Trophoblast cell (in vitro differentiated cells and primary cell): ENCODE data around the gene MAP1A.

Experiments used
- DNase-seq, 2 donors: peaks; one replicate each; pipeline ENCODE4 v3.0.0-alpha.2; 2016
- H2AFZ ChIP-seq: 2 replicates; pipeline ENCODE4 v1.6.1; 2013; ENCODE audit warnings: low read length, moderate library complexity, mild to moderate bottlenecking; ENCODE audit not compliant: insufficient read depth, poor library complexity
- H2AK5ac ChIP-seq: 2 replicates; pipeline ENCODE4 v1.6.1; 2013; ENCODE audit warnings: mild to moderate bottlenecking, low read length
- H2BK120ac ChIP-seq: 2 replicates; pipeline ENCODE4 v1.6.1; 2013; ENCODE audit warnings: low read length, mild to moderate bottlenecking, moderate library complexity; ENCODE audit not compliant: insufficient read depth, poor library complexity
- H2BK12ac ChIP-seq: 2 replicates; pipeline ENCODE4 v1.6.1; 2013; ENCODE audit warnings: mild to moderate bottlenecking, low read length, moderate library complexity
- H2BK5ac ChIP-seq: 2 replicates; pipeline ENCODE4 v1.6.1; 2013; ENCODE audit warnings: low read length, low read depth, moderate library complexity, mild to moderate bottlenecking; ENCODE audit not compliant: poor library complexity
- H3K14ac ChIP-seq: 2 replicates; pipeline ENCODE4 v1.6.1; 2013; ENCODE audit warnings: mild to moderate bottlenecking, low read length
- H3K18ac ChIP-seq: 2 replicates; pipeline ENCODE4 v1.6.1; 2013; ENCODE audit warnings: mild to moderate bottlenecking, low read length
- H3K23ac ChIP-seq: 2 replicates; pipeline ENCODE4 v1.6.1; 2013; ENCODE audit warnings: low read length
- H3K27ac ChIP-seq: 2 replicates; pipeline ENCODE4 v1.5.1; 2013; ENCODE audit warnings: low read depth, mild to moderate bottlenecking, inconsistent platforms, low read length, moderate library complexity
- H3K27me3 ChIP-seq: 2 replicates; pipeline ENCODE4 v1.6.1; 2013; ENCODE audit warnings: inconsistent platforms, mild to moderate bottlenecking, low read length, moderate library complexity; ENCODE audit not compliant: insufficient read depth
- H3K36me3 ChIP-seq, 2 experiments: 1 replicate in 1 of 2; 2 replicates in 1 of 2; pipeline ENCODE4 v1.6.1; 2013; ENCODE audit warnings: low read length in 2 of 2, mild to moderate bottlenecking in 2 of 2, moderate library complexity in 1 of 2; ENCODE audit not compliant: insufficient read depth in 2 of 2, control insufficient read depth in 1 of 2
- H3K4ac ChIP-seq: 2 replicates; pipeline ENCODE4 v1.6.1; 2013; ENCODE audit warnings: low read depth, mild to moderate bottlenecking, low read length, moderate library complexity
- H3K4me1 ChIP-seq, 2 experiments: 1 replicate in 1 of 2; 2 replicates in 1 of 2; pipeline ENCODE4 v1.6.1; 2013; ENCODE audit warnings: low read length in 2 of 2, mild to moderate bottlenecking in 2 of 2, moderate library complexity in 1 of 2; ENCODE audit not compliant: insufficient read depth in 2 of 2, control insufficient read depth in 1 of 2
- H3K4me2 ChIP-seq: 2 replicates; pipeline ENCODE4 v1.6.1; 2013; ENCODE audit warnings: inconsistent platforms, mild to moderate bottlenecking, low read length, moderate library complexity
- H3K4me3 ChIP-seq: 2 replicates; pipeline ENCODE4 v1.5.1; 2013; ENCODE audit warnings: mild to moderate bottlenecking, low read depth, low read length, inconsistent platforms
- H3K79me1 ChIP-seq: one replicate; pipeline ENCODE4 v1.6.1; 2013; ENCODE audit warnings: low read length
- H3K79me2 ChIP-seq: 2 replicates; pipeline ENCODE4 v1.6.1; 2013; ENCODE audit warnings: low read length, mild to moderate bottlenecking; ENCODE audit not compliant: control insufficient read depth, insufficient read depth, poor library complexity
- H3K9ac ChIP-seq: 2 replicates; pipeline ENCODE4 v1.6.1; 2013; ENCODE audit warnings: mild to moderate bottlenecking, low read length
- H3K9me3 ChIP-seq: 2 replicates; pipeline ENCODE4 v1.6.1; 2013; ENCODE audit warnings: low read depth, mild to moderate bottlenecking, control low read depth, inconsistent platforms, low read length; ENCODE audit not compliant: insufficient read depth
- H4K12ac ChIP-seq: 2 replicates; pipeline ENCODE4 v1.6.1; 2013; ENCODE audit warnings: low read depth, mild to moderate bottlenecking, low read length, moderate library complexity
- H4K8ac ChIP-seq: 2 replicates; pipeline ENCODE4 v1.6.1; 2013; ENCODE audit warnings: low read depth, mild to moderate bottlenecking, low read length, moderate library complexity
- H4K91ac ChIP-seq: one replicate; pipeline ENCODE4 v1.6.1; 2013; ENCODE audit warnings: low read depth, mild to moderate bottlenecking, low read length, moderate library complexity
- WGBS: extraction: QIAGEN DNeasy Blood & Tissue Kit; methylation state at CpG from one replicate; pipeline ENCODE4 v1.1.7; 2013; ENCODE audit warnings: missing lambda C conversion rate; ENCODE audit not compliant: insufficient read length, insufficient coverage; ENCODE audit errors: extremely low coverage; 5-methylcytosine and 5-hydroxymethylcytosine counted together

Gene MAP1A

DNA sequence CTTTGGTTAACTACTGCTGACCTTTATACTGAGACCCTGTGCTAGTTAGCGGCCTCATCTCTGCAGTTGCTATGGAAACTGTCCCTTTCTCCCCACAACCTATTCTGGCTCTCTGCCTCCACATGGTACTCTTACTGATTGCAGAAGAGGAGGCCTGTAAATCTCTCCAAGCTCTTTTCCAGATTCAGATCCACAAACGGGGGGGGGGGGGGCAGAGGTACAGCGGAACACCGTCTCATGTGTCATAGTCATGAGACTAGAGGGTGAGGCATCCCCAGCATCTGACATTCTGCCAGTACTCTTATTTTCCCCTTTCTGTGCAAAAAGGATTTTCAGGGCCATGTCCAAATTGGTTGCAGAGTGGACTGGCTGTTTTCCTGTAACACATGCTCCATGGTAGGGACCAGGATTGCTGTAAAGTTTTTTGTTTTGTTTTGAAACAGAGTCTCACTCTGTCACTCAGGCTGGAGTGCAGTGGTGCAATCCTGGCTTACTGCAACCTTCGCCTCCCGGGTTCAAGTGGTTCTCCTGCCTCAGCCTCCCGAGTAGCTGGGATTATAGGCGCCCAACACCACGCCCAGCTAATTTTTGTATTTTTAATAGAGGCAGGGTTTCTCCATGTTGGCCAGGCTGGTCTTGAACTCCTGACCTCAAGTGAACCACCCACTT, 8.3 kb upstream of the MAP1A start:
- peaks cover 2 to 5% of the 10 kb centered on the region in 2 experiments for H3K4me1 ChIP-seq
- no peaks in the 10 kb centered on the region for H3K79me2 ChIP-seq
- no CpG with 5 or more reads among the region's 9 CpGs for WGBS

GRCh38 chr15:43509660-43510199, 7.7 kb upstream of the MAP1A start:
- Histone ChIP-seq H3K14ac (no peak overlapping the region), H3K79me2 (no peaks in the 10 kb centered on the region), H3K4me2 (peak overlapping the region; percentile 8), H3K23ac (no peak overlapping the region), H3K4me3 (no peak overlapping the region), H3K27ac (no peak overlapping the region), H2BK120ac (no peak overlapping the region), H4K12ac (no peak overlapping the region), H3K9me3 (peaks cover 1% of the 10 kb centered on the region), H4K91ac (no peak overlapping the region), H3K4ac (no peak overlapping the region), H4K8ac (no peak overlapping the region), H3K79me1 (no peaks in the 10 kb centered on the region), H2BK12ac (no peak overlapping the region), H3K9ac (no peak overlapping the region), H2AK5ac (no peak overlapping the region), H2BK5ac (no peak overlapping the region), H3K4me1 (peaks cover 2 to 7% of the 10 kb centered on the region in 2 experiments), H2AFZ (no peak overlapping the region), H3K36me3 (no peaks in the 10 kb centered on the region), H3K27me3 (no peaks in the 10 kb centered on the region), H3K18ac (no peak overlapping the region)
- WGBS = no CpG with 5 or more reads among the region's 8 CpGs
- no peak for DNase-seq

More for the DNA sequence above, 8.3 kb upstream of the MAP1A start:
- no peak overlapping the region for H3K4ac ChIP-seq
- H4K91ac ChIP-seq = no peak overlapping the region
- H2BK12ac ChIP-seq = no peak overlapping the region
- no peak overlapping the region for H4K12ac ChIP-seq
- no peak overlapping the region for H3K14ac ChIP-seq
- H3K4me2 ChIP-seq = no peak overlapping the region
- H3K23ac ChIP-seq = no peak overlapping the region
- DNase-seq = no peak
- no peak overlapping the region for H2AFZ ChIP-seq
- H4K8ac ChIP-seq = no peak overlapping the region
- H3K79me1 ChIP-seq = no peaks in the 10 kb centered on the region
- no peak overlapping the region for H3K27ac ChIP-seq
- H2AK5ac ChIP-seq = no peak overlapping the region
- peaks cover 1% of the 10 kb centered on the region for H3K9me3 ChIP-seq
- no peaks in the 10 kb centered on the region for H3K27me3 ChIP-seq
- no peak overlapping the region for H3K18ac ChIP-seq
- no peak overlapping the region for H2BK120ac ChIP-seq
- H3K36me3 ChIP-seq = no peaks in the 10 kb centered on the region
- no peak overlapping the region for H3K4me3 ChIP-seq
- no peak overlapping the region for H2BK5ac ChIP-seq
- H3K9ac ChIP-seq = no peak overlapping the region

DNA sequence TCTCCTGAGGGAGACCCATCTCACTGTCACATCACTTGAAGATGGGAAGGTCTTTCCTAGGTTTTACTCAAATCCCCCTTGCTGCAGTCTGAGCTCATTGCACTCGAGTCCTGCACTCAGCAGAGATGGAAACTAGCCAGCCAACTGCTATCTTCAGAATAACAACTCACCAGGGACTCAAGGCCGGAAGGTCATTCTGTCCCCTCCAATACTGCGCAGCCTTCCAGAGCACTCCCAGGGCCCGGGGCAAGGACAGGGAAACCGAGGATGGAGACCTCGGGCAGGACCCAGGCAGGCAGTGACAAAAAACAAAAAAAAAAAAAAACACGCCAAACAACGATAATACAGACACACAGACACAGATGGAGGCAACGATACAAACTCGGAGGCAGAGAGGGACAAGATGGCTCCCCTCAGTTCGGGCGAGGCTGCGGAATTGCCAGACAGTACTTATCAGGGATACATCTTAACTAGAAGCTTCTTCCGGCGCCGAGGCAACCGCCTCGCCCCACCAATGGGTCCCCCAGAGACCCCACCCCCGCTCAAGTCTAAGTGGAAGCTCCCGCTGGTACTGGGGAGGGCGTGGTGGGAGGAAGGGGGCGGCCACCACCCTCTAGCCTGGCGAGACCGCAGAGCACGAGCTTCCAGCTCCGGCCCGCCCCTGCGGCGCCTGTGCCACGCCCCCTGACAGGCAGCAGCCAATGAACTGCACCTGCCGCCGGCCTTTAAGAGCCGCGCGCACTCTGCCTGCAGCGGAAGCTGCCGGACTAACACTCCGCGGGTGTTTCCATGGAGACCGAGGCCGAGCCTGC, 7.0 kb upstream of the MAP1A start:
- Histone ChIP-seq H4K91ac (peak overlapping the region; percentile 23), H3K18ac (no peak overlapping the region), H3K9ac (no peak overlapping the region), H3K14ac (no peak overlapping the region), H3K4me1 (peaks cover 2 to 7% of the 10 kb centered on the region in 2 experiments), H2BK12ac (no peak overlapping the region), H2BK5ac (peak overlapping the region; percentile 21), H3K79me2 (no peaks in the 10 kb centered on the region), H2AFZ (peak overlapping the region; percentile 92), H3K27me3 (no peaks in the 10 kb centered on the region), H3K9me3 (peaks cover 1% of the 10 kb centered on the region), H4K12ac (peak overlapping the region; percentile 8), H3K4ac (no peak overlapping the region), H3K4me3 (peak overlapping the region; percentile 71), H4K8ac (peak overlapping the region; percentile 13), H3K79me1 (no peaks in the 10 kb centered on the region), H3K27ac (peak overlapping the region; percentile 22), H3K36me3 (no peaks in the 10 kb centered on the region), H2BK120ac (no peak overlapping the region), H3K23ac (no peak overlapping the region), H2AK5ac (no peak overlapping the region), H3K4me2 (peak overlapping the region; percentile 90)
- WGBS = no CpG with 5 or more reads among the region's 41 CpGs
- peak; percentile 97 for DNase-seq

GRCh38 chr15:43511012-43511885, 6.2 kb upstream of the MAP1A start:
- Histone ChIP-seq H3K36me3 (no peaks in the 10 kb centered on the region), H2AK5ac (no peak overlapping the region), H3K4ac (no peak overlapping the region), H3K27ac (no peak overlapping the region), H4K91ac (no peak overlapping the region), H3K79me2 (no peaks in the 10 kb centered on the region), H2BK120ac (no peak overlapping the region), H3K23ac (no peak overlapping the region), H2BK12ac (no peak overlapping the region), H3K4me2 (peak overlapping the region; percentile 90), H4K12ac (no peak overlapping the region), H3K18ac (no peak overlapping the region), H3K27me3 (no peaks in the 10 kb centered on the region), H4K8ac (no peak overlapping the region), H3K79me1 (no peaks in the 10 kb centered on the region), H3K4me3 (peak overlapping the region; percentile 68), H3K14ac (no peak overlapping the region), H3K9ac (no peak overlapping the region), H3K4me1 (peaks cover 2 to 7% of the 10 kb centered on the region in 2 experiments), H2AFZ (no peak overlapping the region), H3K9me3 (peaks cover 1% of the 10 kb centered on the region), H2BK5ac (no peak overlapping the region)
- DNase-seq = peak; percentile 20 to 44
- WGBS = no CpG with 5 or more reads among the region's 39 CpGs
